H4 (cell line): ENCODE results near the gene ST3GAL2. TPM values are rescaled to one million over a fixed set of nuclear protein-coding genes. Genes with fewer than 3 reads are reported as not detected.

Experiments used
- DNase-seq: peaks from one replicate; pipeline ENCODE4 v3.0.0-alpha.2; 2015; ENCODE audit warnings: low spot score
- total RNA-seq: library from RNA; depleted of rRNA; stranded (reverse); fragments of >200 nt; shearing (Covaris generic); gene quantifications from 2 replicates; pipeline ENCODE4 v1.2.3, GENCODE V29; 2014; rRNA removed

ST3GAL2 gene
- 20.8 and 30.6 TPM in 2 replicates for total RNA-seq

DNA sequence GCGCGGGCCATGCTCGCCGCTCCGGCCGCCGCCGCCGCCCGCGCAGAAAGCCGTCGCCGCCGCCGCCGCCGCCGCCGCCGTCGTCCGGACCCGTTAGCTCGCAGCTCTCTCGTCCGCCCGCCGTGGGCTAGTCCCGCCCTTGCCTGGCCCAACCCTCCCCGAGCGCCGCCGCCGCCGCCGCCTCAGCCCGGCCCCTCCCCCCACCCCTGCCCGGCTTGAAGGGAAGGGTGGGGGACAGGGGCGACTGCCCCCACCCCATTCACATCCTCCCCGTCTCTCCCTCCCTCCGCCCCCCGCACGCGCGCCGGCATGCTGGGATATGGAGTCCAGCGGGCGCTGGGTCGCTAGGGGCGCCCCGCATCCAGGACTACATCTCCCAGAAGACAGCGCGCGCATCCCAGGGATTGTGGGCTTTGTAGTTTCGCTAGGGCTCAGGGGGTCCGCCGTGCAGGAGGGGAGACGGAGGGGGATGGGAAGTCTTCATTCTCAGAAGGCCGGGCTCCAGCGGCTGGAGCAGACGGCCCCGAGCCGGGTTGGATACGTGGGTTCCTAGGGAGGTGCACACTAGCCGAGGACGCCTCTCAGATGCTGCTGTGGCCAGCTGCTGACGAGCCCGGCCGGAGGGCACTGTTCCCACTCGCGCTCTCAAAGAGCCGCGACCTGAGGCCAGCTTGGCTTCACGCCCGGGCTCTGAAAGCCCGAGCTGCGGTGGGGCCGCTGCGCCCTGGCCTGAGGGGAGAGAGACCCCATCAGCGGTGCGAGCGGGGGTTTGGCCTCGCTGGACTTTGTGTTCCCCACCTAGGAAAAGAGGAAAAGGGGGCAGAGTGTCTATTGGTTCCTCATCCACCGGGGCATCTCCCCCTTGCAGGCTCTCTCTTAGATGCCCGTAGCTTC lies at the start of gene ST3GAL2:
TSS of gene ST3GAL2 (minus strand) at position 132 of the 894 bp plus-strand sequence. CDS start 40,570 bp downstream, outside the sequence.
- DNase-seq: peak; percentile 92

DNA sequence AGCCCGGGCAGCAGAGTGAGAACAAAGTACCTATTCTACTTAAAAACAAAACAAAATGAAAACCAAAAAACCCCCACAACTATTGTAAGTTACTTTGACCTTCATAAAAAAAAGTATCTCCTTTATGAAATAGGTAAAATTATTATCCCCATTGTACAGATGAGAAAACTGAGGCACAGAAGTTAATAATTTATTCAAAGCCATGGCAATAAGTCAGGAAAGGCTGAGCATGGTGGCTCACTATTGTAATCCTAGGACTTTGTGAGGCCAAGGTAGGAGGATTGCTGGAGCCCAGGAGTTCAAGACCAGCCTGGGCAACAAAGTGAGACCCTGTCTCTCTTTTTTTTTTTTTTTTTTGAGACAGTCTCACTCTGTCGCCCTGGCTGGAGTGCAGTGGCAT lies 46.0 kb upstream of the ST3GAL2 start:
- no peak for DNase-seq

DNA sequence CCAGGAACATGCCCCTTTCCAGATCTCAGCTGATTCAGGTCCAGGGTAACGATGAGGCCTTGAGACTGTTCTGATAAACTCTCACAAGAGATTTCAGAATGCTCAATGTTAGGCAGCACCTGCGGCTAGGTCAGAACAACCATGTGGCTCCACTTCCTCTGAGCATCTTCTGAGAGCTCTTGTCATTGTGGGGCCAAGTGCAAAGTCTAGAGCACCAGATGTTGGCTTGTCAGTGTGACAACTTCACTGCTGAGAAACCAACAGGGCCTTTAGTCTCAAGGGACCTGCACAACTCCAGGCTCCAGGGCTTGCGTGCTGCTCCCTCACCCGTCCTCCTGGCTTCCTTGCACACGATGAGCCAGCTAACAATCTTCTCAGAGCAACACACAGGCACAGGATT lies 44.5 kb upstream of the ST3GAL2 start:
- DNase-seq: no peak

GRCh38 chr16:70482624-70483023 lies 43.7 kb upstream of the ST3GAL2 start:
- no peak for DNase-seq

- no peak for DNase-seq
These were observed 43.1 kb upstream of the ST3GAL2 start for GRCh38 chr16:70481929-70482536.

DNA sequence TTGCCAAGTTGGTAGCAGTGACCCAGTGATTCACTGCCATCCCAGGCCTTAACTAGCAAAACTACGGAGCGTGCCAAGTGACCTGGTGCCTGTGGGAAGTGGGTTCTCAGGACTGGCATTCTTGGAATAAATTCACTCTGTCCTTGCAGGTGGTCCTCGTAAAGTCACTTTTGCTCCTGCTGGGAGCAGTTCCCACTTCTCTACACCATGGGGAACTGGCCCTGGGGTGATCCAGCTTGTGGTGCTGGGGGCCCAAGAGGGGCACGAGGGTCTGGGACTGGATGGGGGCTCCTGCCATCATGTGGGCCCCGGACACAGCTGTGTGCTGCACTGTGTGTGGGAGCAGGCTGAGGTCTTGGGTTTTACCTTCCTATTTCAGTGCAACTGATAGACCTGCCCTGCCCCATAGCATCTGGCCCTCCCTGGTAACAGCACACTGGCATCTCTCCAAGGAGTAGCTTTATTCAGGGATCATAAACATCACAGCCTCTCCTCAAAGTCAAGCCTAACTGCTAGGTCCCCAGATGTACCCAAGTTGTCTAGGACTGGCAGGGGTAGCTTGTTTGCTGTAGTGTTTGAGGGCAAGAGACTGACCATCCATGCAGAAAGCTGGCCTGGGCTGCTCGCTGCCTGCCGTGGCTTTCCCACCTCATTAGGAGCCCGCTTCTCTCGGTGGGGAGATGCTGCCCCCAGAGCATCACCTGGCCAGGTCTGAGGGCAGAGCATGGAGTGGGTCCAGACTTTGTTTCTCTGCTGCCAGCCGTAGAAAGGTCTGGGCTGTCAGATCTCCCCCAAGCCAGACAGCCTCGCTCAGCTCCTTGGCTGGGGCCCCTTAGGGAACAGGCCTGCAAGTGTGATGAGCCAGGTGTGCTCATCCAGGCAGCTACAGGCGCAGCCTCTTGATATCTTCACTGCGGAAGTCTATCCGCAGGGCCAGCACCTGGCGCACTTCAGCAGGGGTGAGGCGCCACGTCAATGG lies 41.5 kb upstream of the ST3GAL2 start:
- no peak for DNase-seq

- no peak for DNase-seq
These were observed 40.0 kb upstream of the ST3GAL2 start for GRCh38 chr16:70478912-70479341.

DNA sequence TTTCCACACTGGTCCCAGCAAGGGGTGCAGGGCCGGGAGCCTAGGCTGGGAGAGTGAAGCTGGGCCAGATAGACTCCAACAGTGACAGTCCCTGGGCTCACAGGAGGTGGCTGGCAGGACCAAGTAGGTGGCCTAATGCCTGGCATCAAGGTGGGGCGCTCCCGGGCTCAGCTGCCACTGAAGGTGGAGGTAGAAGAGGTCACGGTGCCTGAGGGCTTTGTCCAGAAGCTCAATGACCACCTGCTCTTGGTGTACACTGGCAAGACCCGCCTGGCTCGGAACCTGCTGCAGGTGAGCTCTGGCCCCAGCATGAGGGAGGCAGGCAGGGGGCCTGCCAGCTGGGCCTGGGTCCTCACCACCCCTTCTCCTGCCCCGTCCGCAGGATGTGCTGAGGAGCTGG lies 39.3 kb upstream of the ST3GAL2 start:
- DNase-seq: no peak

DNA sequence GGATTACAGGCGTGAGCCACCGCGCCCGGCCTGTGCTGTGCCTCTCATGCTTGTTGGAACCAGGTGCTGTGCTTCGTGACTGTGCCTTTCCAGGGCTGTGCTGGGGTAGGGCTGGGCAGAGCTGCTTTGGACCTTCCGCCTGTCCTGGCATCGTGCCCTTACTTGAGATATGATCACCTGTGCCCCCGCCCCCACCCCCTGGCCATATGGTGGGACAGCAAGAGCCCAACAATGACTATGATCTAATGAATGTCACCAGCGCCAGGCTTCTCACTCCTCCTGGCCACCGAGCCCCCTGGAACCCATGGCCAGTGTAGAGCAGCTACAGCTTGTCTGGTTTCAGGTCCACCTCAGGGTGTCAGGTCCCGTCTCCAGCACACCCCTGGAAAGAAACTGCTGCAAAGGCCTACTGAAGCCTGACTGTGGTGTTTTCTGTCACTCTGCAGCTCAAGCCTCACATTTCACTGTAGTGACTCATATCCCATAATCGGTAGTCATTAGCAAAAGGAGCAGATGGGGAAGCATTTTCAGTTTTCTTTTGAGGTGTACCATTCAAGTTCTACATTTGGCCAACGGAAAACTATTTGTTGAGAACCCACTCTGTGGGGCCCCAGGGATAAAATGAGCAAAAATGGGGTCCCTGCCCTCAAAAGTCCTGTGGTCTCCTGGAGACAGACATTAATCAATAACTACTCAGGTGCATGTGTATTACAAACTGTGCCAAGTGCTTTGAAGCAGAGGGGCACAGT lies 37.5 kb upstream of the ST3GAL2 start:
- DNase-seq: peak; percentile 66

DNA sequence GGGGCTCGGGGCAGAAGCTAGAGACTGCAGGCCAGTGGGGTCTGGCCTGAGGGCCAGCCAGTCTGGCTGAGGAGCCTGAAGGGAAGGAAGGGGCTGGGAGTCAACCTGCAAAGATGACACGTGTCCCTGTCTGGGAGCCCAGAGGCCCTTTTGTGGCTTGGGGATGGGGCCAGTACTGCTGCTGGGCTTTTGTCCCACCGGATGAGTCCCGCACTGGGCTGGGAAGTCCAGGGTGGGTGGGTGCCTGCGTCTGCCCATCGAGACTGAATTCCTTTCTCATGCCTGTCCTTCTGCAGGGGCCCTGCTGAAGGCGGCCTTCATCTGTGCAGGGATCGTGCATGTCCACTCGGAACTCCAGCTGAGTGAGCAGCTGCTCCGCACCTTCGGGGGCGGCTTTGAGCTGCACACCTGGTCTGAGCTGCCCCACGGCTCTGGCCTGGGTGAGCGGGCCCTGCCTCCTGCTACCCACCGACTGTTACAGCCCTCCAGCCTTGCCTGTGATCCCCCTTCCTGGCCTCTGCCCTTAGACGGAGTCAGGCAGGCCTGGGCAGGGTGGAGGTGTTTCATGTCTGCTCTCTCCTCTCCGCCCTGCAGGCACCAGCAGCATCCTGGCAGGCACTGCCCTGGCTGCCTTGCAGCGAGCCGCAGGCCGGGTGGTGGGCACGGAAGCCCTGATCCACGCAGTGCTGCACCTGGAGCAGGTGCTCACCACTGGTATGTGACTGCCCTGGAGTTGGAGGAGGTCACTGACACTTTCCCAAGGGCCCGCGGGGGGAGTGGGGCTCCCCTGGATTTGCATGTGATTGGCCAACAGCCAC lies 36.4 kb upstream of the ST3GAL2 start:
- no peak for DNase-seq

DNA sequence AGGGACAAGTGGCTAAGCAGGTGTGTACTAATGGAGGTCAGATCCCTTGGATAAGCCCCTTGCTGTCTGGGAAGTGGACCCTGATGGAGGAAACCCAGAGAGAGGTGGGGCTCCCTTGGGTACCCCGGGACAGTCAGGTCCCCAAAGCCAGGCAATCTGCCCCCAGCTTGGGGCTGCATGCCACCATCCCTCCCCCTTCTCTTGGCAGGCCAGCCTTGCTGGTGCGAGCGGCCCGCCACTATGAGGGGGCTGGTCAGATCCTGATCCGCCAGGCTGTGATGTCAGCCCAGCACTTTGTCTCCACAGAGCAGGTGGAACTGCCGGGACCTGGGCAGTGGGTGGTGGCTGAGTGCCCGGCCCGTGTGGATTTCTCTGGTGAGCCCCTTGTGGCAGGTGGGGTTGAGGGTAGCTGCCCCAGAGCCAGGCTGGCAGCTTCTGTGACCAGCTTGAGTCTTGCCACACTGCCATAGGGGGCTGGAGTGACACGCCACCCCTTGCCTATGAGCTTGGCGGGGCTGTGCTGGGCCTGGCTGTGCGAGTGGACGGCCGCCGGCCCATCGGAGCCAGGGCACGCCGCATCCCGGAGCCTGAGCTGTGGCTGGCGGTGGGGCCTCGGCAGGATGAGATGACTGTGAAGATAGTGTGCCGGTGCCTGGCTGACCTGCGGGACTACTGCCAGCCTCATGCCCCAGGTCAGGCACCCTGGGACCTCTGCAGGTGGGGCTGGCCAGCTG lies 35.6 kb upstream of the ST3GAL2 start:
- DNase-seq: no peak

DNA sequence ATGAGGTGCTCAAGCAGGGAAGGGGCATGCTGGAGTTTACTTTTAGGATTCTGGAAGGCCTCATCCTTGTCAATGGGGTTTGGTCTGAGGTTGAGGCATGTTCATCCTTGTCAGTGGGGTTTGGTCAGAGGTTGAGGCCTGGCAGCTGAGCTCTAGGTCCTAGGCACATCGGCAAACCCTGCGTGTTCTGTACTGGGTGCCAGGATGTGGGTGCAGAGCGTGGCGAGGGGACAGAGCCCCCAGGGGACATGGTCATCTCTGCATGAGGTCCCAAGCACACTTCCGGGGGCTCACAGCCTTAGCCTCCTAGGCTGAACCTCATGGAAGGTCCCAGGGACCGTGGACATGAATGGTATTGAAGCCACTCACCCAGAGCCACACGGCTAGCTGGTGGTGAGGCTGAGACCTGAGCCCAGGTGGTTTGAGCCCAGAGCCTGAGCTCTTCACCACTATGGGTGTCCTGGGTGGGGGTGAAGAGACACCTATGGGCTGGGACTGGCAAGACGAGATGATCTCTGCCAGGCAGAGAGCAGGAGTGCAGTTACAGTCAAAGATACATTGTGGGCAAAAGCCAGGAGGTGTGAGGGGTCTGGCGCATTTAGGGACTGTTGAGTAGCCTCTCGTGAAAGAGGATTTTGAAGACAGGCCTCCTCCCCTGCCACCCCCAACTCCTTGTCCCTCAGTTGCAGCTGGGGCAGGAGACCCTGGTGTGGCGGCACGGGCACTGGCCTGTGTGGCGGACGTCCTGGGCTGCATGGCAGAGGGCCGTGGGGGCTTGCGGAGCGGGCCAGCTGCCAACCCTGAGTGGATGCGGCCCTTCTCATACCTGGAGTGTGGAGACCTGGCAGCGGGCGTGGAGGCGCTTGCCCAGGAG lies 34.8 kb upstream of the ST3GAL2 start:
- DNase-seq: no peak

DNA sequence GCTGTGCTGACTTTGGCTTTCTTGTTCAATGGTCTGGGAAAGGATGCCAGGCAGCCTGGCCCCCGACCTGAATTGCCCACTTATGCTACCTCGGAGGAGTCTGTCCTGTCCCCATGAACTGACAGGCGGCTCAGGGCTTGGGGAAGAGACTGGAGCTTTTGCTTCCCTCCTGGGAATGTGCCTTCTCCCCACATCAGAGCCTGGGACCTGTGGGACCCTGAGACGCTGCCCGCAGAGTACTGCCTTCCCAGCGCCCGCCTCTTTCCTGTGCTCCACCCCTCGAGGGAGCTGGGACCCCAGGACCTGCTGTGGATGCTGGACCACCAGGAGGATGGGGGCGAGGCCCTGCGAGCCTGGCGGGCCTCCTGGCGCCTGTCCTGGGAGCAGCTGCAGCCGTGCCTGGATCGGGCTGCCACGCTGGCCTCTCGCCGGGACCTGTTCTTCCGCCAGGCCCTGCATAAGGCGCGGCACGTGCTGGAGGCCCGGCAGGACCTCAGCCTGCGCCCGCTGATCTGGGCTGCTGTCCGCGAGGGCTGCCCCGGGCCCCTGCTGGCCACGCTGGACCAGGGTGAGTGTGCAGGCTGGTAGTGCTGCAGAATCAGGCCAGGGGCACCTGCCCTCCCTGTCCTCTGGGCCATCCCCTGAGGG lies 34.0 kb upstream of the ST3GAL2 start:
- no peak for DNase-seq

GRCh38 chr16:70470927-70471341 lies 32.0 kb upstream of the ST3GAL2 start:
- DNase-seq: no peak

DNA sequence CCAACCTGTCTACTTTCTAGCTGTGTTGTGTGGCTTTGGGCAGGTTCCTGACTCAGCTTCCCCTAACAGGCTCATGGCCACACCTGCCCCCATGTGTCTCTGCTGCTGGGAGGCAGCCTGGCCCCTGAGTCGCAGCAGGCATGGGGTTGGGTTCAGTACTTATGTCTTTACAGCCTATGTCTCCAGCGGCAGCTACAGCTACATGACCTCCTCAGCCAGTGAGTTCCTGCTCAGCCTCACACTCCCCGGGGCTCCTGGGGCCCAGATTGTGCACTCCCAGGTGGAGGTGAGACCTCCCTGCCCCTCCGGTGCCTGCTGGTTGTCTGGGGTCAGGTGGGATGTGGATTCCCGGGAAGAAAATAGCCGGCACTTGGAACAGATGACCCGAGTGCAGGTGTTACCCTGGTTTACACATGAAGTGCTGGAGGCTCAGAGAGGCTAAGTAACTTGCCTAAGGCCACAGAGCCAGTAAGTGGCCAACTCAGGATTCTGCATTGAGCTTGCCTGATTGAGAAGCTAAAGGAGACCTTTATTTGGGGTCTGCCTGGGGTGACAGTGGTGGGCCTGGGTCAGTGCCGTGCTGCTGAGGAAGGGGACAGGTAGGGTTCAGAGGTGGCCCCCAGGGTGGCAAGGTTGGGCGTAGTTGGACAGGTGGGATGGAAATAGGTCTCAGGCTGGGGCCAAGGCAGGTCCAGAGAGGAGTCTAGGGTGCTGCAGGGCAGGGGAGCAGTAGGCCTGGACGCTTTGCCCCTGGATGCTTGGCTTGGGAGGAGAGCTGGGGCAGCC lies 31.4 kb upstream of the ST3GAL2 start:
- DNase-seq: no peak

- no peak for DNase-seq
These were observed 30.1 kb upstream of the ST3GAL2 start for GRCh38 chr16:70468776-70469525.
